ENCODE results near the gene RBM28.

Gene RBM28

DNA sequence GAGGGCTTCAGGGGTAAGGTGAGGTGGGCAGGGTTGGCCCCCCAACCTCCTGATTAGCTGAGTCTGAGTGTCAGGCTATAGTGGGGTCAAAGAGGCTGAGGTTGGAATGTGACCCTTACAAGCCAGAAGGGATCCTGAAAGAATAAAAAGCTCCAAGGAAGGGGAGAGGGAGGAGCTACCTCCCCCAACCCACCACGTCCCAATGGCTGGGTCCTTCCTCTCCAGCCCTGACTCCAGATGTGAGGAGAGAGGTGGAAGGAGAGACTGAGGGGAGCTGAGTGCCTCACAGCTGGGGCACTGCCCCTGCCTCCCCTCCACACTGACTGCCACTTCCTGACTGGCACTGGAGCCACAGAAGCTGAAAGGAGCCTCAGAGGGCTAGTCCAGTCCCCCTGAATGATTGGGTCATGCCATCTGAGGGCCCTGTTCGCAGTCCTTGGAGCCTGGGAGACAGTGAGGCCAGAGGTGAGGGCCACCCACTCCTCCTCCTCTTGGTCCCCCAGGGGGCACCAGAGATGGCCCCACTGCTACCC, 45.4 kb upstream of the RBM28 start:
- Histone ChIP-seq H3K27me3 (replicated peaks) (peaks cover 9% of the 10 kb centered on the region), H3K36me3 (replicated peaks) (peaks cover 18% of the 10 kb centered on the region), H3K4me3 (ENCODE audit: low read depth, low read length) (no peak overlapping the region), H3K27ac (no peak overlapping the region)
- no peak for DNase-seq
- in situ Hi-C loops (cut with HindIII; ENCODE audit: low pct_ligation_motif_present, low sequenced_read_pairs): no loop called here
- TF ChIP-seq, protein P1, sequence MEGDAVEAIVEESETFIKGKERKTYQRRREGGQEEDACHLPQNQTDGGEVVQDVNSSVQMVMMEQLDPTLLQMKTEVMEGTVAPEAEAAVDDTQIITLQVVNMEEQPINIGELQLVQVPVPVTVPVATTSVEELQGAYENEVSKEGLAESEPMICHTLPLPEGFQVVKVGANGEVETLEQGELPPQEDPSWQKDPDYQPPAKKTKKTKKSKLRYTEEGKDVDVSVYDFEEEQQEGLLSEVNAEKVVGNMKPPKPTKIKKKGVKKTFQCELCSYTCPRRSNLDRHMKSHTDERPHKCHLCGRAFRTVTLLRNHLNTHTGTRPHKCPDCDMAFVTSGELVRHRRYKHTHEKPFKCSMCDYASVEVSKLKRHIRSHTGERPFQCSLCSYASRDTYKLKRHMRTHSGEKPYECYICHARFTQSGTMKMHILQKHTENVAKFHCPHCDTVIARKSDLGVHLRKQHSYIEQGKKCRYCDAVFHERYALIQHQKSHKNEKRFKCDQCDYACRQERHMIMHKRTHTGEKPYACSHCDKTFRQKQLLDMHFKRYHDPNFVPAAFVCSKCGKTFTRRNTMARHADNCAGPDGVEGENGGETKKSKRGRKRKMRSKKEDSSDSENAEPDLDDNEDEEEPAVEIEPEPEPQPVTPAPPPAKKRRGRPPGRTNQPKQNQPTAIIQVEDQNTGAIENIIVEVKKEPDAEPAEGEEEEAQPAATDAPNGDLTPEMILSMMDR (IDR thresholded peaks at IDR 0.05; ENCODE audit: low read depth, low read length, missing control alignments): peak; percentile 14

DNA sequence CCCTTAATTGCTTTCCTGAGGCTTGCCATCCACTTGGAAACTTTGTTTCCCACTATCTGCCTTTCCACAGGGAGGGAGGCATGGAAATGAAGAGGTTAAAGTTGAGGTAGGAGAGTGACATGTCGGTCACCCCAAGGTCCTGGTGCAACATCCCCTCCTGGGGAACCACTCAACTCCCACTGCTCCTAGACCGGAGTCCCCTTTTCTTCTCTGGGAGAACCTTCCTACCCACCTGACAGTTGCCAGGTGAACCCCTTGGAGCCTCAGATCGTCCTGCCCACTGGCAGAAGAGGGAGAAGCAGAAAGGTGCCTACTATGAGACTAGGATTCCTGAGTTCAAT, 44.4 kb upstream of the RBM28 start:
- H3K27me3 ChIP-seq (replicated peaks): peaks cover 9% of the 10 kb centered on the region
- no peak overlapping the region for H3K4me3 ChIP-seq (ENCODE audit: low read depth, low read length)
- TF ChIP-seq, protein P1 (IDR thresholded peaks at IDR 0.05; ENCODE audit: low read depth, low read length, missing control alignments): no peak

DNA sequence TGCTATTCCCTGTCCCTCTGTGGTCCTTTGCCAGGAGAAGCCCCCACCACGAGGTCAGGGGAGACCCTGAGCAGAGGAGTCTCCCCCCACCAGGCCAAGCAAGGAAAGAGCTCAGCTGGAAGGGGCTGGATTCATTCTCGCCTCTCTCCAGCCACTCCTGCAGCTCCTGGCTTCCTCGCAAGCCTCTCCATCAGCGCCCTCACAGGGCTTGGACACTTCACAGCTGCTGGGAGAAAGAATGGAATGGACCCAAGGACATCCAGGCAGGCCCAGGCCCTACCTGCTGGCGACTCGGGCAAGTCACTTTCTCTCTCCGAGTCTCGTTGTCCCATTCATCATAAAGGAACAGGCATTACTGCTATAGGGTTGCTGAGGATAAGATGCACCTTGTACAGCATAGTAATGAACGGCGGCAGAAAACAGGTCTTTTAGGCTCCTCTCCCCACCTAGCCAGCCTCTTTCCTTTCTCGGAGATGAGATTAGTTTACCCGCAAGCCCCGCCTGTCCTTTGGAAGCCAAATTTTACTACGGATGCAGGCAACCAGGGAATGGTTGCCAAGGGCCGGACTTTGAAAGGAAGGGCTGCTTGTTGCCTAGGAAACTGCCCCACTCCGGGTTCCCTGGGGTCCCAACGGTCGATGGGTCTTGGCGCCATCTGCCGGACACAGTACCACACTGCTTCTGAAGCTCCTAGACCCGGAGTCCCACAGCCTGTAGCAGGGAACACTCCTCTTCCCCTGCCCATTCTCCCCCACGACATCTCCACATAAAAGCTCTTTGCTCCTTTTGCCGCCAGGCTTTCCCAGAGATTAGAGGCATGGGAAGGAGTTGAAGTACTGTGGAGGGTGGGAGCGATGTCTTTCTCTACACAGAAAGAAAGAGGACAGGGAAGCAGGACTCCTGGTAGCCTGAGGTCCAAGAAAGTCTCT, 43.8 kb upstream of the RBM28 start:
- TF ChIP-seq, protein P1 (IDR thresholded peaks at IDR 0.05; ENCODE audit: low read depth, low read length, missing control alignments): peak; percentile 93
- Histone ChIP-seq H3K36me3 (replicated peaks) (peaks cover 5% of the 10 kb centered on the region), H3K27ac (no peak overlapping the region), H3K27me3 (replicated peaks) (peaks cover 9% of the 10 kb centered on the region), H3K4me3 (ENCODE audit: low read depth, low read length) (no peak overlapping the region)
- peak; percentile 73 for DNase-seq
- in situ Hi-C loops (cut with HindIII; ENCODE audit: low pct_ligation_motif_present, low sequenced_read_pairs): no loop called here

More for the DNA sequence above, 44.4 kb upstream of the RBM28 start:
- Histone ChIP-seq H3K36me3 (replicated peaks) (peaks cover 12% of the 10 kb centered on the region), H3K27ac (no peak overlapping the region)
- in situ Hi-C loops (cut with HindIII; ENCODE audit: low pct_ligation_motif_present, low sequenced_read_pairs): no loop called here
- no peak for DNase-seq

DNA sequence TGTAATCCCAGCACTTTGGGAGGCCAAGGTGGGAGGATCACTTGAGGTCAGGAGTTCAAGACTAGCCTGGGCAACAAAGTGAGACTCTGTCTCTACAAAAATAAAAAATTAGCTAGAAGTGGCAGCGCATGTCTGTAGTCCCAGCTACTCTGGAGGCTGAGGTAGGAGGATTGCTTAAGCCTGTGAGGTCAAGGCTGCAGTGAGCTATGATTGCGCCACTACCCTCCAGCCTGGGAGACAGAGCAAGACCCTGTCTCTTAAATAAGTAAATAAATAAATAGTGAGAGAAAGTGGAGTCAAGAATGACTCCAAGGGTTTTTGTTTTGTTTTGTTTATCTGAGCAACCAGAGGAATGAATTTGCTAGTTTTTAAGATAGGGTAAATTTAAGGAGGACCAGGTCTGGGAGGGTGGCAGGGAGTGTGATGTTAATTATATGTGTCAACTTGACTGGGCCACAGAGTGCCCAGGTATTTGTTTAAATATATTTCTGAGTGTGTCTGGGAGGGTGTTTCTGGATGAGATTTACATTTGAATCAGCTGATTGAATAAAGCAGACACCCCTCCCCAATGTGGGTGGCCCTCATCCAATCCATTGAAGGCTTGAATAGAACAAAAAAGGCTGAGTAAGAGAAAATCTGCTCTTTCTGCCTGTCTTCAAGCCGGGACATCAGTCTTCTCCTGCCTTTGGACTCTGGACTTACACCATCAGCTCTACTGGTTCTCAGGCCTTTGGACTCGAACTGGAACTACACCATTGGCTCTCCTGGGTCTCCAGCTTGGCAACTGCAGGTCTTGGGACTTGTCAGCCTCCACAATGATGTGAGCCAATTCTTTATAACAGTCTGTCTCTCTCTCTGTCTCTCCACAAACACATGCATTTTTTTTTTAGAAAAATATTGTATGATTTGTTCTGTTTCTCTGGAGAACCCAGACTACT, 42.5 kb upstream of the RBM28 start:
- no peak overlapping the region for H3K4me3 ChIP-seq (ENCODE audit: low read depth, low read length)

DNA sequence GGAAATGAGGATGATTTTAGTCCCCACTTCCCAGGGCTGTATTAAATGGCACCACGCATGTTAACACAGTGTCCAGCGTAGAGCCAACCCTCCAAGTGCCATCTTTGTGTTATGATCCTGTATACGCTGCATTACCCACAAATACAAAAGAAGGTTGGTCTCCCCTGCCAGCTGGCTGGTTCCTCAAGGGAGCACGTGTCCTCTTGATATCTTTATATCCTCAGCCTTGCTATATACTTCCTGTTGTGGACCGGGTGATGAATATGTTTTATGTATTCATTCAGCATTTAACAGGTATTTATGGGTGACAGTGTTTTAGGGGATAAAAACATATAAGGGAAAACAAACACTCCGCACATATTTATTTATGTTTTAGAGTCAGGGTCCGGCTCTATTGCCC, 41.0 kb upstream of the RBM28 start:
- in situ Hi-C loops (cut with HindIII; ENCODE audit: low pct_ligation_motif_present, low sequenced_read_pairs): no loop called here
- no peak overlapping the region for H3K4me3 ChIP-seq (ENCODE audit: low read depth, low read length)
- H3K27ac ChIP-seq: no peak overlapping the region
- peaks cover 9% of the 10 kb centered on the region for H3K27me3 ChIP-seq (replicated peaks)
- no peaks in the 10 kb centered on the region for H3K36me3 ChIP-seq (replicated peaks)
- DNase-seq: no peak
- TF ChIP-seq, protein P1 (IDR thresholded peaks at IDR 0.05; ENCODE audit: low read depth, low read length, missing control alignments): no peak

More for the DNA sequence above, 42.5 kb upstream of the RBM28 start:
- Histone ChIP-seq H3K27me3 (replicated peaks) (peaks cover 9% of the 10 kb centered on the region), H3K36me3 (replicated peaks) (no peaks in the 10 kb centered on the region), H3K27ac (no peak overlapping the region)
- in situ Hi-C loops (cut with HindIII; ENCODE audit: low pct_ligation_motif_present, low sequenced_read_pairs): no loop called here
- TF ChIP-seq, protein P1 (IDR thresholded peaks at IDR 0.05; ENCODE audit: low read depth, low read length, missing control alignments): no peak
- DNase-seq: no peak
